ENCODE results near the gene FGA.

FGA gene

DNA sequence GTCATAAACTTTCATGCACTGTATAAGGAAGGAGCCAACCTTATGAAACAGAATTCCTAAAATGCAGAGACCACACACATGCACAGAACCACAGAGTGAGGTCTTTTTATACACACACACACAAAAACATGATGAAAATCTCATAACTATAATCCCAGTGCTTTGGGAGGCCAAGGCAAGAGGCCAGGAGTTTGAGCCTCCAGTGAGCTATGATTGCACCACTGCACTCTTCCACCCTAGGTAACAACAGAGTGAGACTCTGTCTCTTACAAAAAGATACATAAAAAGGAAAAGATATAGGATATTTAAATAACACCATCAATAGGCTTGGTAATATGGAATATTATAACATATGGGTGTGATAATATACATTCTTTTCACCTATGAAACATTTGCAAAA, 10.6 kb downstream of the FGA start:
- Histone ChIP-seq H3K27me3 (ENCODE audit: control insufficient read depth, insufficient read depth, low read length) (no peaks in the 10 kb centered on the region), H3K36me3 (ENCODE audit: control insufficient read depth, insufficient read depth, low read length) (no peaks in the 10 kb centered on the region), H3K27ac (ENCODE audit: low read length) (no peak overlapping the region), H3K9me3 (ENCODE audit: control insufficient read depth, insufficient read depth, low read length) (no peaks in the 10 kb centered on the region), H3K4me3 (ENCODE audit: low read length) (no peak overlapping the region), H3K4me1 (ENCODE audit: control insufficient read depth, insufficient read depth, low read length) (no peaks in the 10 kb centered on the region)
- DNase-seq (ENCODE audit: low read depth, low spot score) = no peak

DNA sequence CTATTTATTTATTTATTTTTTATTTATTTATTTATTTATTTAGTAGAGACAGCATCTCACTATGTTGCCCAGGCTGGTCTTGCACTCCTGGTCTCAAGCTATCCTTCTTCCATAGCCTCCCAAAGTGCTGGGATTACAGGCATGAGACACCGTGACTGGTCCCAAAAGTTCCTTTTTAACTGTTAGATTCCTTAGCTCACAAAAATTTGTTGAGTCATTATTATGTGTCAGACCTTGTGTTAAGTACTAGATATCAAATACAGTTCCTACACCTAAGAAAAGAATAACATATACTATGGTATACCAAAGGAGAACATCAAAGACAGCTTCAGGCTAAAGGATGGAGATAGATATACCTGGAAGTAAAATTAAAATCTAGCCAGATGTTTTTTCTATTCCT, 11.6 kb downstream of the FGA start:
- Histone ChIP-seq H3K36me3 (ENCODE audit: control insufficient read depth, insufficient read depth, low read length) (no peaks in the 10 kb centered on the region), H3K4me1 (ENCODE audit: control insufficient read depth, insufficient read depth, low read length) (no peaks in the 10 kb centered on the region), H3K27me3 (ENCODE audit: control insufficient read depth, insufficient read depth, low read length) (no peaks in the 10 kb centered on the region), H3K4me3 (ENCODE audit: low read length) (no peak overlapping the region), H3K9me3 (ENCODE audit: control insufficient read depth, insufficient read depth, low read length) (no peaks in the 10 kb centered on the region), H3K27ac (ENCODE audit: low read length) (no peak overlapping the region)
- no CpG with 5 or more reads among the region's 1 CpG for WGBS (ENCODE audit: insufficient coverage, insufficient read length)
- no peak for DNase-seq (ENCODE audit: low read depth, low spot score)

DNA sequence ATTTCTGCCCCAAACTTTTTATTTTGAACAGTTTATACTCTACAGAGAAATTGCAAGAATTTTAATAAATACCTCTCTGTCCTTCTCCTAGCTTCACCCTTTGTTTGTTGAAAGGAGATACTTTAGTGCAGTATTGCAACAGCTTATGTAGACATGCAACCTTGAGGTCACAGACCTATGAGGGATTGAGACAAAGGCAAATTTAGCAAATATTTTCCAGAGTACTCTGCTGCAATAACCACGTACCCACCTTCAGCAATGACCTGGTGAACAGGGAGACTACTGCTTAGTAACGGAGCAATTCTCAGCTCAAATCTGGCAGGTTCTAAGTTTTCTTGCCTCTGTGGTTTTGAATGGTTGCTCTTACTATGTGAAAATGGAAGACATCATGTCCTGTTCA, 13.2 kb downstream of the FGA start:
- Histone ChIP-seq H3K27me3 (ENCODE audit: control insufficient read depth, insufficient read depth, low read length) (no peaks in the 10 kb centered on the region), H3K36me3 (ENCODE audit: control insufficient read depth, insufficient read depth, low read length) (no peaks in the 10 kb centered on the region), H3K9me3 (ENCODE audit: control insufficient read depth, insufficient read depth, low read length) (no peaks in the 10 kb centered on the region), H3K27ac (ENCODE audit: low read length) (no peak overlapping the region), H3K4me1 (ENCODE audit: control insufficient read depth, insufficient read depth, low read length) (no peaks in the 10 kb centered on the region), H3K4me3 (ENCODE audit: low read length) (no peak overlapping the region)
- no peak for DNase-seq (ENCODE audit: low read depth, low spot score)
- WGBS (ENCODE audit: insufficient coverage, insufficient read length) = no CpG with 5 or more reads among the region's 2 CpGs

DNA sequence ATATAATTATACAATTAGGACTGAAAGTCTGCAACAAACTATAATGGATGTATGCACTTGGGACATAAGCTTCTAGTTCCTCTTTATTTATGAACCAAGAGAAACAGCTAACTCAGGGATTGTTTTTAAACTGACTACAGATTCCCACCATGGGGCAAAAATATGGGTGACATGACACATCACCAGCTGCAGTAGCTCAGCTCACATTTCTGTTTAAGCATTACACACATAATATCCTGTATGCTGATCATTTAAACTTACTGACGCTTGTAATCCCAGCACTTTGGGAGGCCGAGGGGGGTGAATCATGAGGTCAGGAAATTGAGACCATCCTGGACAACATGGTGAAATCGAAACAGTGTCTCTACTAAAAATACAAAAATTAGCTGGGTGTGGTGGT, 16.2 kb downstream of the FGA start:
- Histone ChIP-seq H3K4me1 (ENCODE audit: control insufficient read depth, insufficient read depth, low read length) (no peaks in the 10 kb centered on the region), H3K9me3 (ENCODE audit: control insufficient read depth, insufficient read depth, low read length) (no peaks in the 10 kb centered on the region), H3K4me3 (ENCODE audit: low read length) (no peak overlapping the region), H3K36me3 (ENCODE audit: control insufficient read depth, insufficient read depth, low read length) (no peaks in the 10 kb centered on the region), H3K27me3 (ENCODE audit: control insufficient read depth, insufficient read depth, low read length) (no peaks in the 10 kb centered on the region), H3K27ac (ENCODE audit: low read length) (no peak overlapping the region)
- WGBS (ENCODE audit: insufficient coverage, insufficient read length) = no CpG with 5 or more reads among the region's 3 CpGs
- no peak for DNase-seq (ENCODE audit: low read depth, low spot score)

DNA sequence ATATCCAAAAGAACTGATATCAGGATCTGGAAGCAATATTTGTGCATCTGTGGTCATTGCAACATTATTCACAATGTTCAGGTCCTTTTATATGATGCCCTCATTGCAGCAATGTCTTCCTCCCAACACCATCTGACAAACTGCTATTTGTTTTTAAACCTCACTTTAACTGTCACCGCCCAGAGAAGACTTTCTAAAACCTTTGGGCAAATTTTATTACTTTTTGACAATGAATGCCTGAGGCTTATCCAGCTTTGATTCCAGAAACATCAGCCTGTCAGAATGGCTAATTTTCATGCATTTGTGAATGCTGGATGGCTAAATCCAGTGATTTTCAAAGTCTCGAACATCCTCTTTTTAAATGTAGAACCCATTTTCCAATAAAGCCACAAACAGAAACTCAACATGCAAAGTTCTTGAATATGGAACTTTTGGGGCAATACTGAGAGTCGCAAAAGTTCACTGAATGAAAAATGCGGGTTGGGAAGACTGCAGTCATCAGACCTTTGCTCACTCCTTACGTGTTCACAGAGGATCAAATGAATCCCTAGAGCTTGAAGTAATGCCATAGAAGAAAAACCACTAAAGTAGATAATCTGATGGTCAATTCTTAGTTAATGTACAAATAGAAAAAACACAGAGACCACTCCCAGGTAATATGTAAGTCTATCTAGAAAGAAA, 17.2 kb downstream of the FGA start:
- no peak overlapping the region for H3K27ac ChIP-seq (ENCODE audit: low read length)
- H3K36me3 ChIP-seq (ENCODE audit: control insufficient read depth, insufficient read depth, low read length) = no peaks in the 10 kb centered on the region
- no peaks in the 10 kb centered on the region for H3K9me3 ChIP-seq (ENCODE audit: control insufficient read depth, insufficient read depth, low read length)
- H3K4me3 ChIP-seq (ENCODE audit: low read length) = no peak overlapping the region
- H3K27me3 ChIP-seq (ENCODE audit: control insufficient read depth, insufficient read depth, low read length) = no peaks in the 10 kb centered on the region
- H3K4me1 ChIP-seq (ENCODE audit: control insufficient read depth, insufficient read depth, low read length) = no peaks in the 10 kb centered on the region
- WGBS (ENCODE audit: insufficient coverage, insufficient read length) = no CpG with 5 or more reads among the region's 5 CpGs
- no peak for DNase-seq (ENCODE audit: low read depth, low spot score)

DNA sequence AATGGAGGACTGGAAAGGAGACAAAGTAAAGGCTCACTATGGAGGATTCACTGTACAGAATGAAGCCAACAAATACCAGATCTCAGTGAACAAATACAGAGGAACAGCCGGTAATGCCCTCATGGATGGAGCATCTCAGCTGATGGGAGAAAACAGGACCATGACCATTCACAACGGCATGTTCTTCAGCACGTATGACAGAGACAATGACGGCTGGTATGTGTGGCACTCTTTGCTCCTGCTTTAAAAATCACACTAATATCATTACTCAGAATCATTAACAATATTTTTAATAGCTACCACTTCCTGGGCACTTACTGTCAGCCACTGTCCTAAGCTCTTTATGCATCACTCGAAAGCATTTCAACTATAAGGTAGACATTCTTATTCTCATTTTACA, 21.0 kb downstream of the FGA start:
- no CpG with 5 or more reads among the region's 5 CpGs for WGBS (ENCODE audit: insufficient coverage, insufficient read length)
- Histone ChIP-seq H3K4me3 (ENCODE audit: low read length) (no peak overlapping the region), H3K4me1 (ENCODE audit: control insufficient read depth, insufficient read depth, low read length) (no peaks in the 10 kb centered on the region), H3K27me3 (ENCODE audit: control insufficient read depth, insufficient read depth, low read length) (no peaks in the 10 kb centered on the region), H3K9me3 (ENCODE audit: control insufficient read depth, insufficient read depth, low read length) (no peaks in the 10 kb centered on the region), H3K27ac (ENCODE audit: low read length) (no peak overlapping the region), H3K36me3 (ENCODE audit: control insufficient read depth, insufficient read depth, low read length) (no peaks in the 10 kb centered on the region)
- DNase-seq (ENCODE audit: low read depth, low spot score) = no peak

DNA sequence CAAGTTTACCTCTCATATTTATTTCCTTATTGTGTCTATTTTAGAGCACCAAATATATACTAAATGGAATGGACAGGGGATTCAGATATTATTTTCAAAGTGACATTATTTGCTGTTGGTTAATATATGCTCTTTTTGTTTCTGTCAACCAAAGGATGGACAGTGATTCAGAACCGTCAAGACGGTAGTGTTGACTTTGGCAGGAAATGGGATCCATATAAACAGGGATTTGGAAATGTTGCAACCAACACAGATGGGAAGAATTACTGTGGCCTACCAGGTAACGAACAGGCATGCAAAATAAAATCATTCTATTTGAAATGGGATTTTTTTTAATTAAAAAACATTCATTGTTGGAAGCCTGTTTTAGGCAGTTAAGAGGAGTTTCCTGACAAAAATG, 21.5 kb downstream of the FGA start:
- DNase-seq (ENCODE audit: low read depth, low spot score) = no peak
- no peaks in the 10 kb centered on the region for H3K4me1 ChIP-seq (ENCODE audit: control insufficient read depth, insufficient read depth, low read length)
- no peaks in the 10 kb centered on the region for H3K36me3 ChIP-seq (ENCODE audit: control insufficient read depth, insufficient read depth, low read length)
- no CpG with 5 or more reads among the region's 3 CpGs for WGBS (ENCODE audit: insufficient coverage, insufficient read length)
- no peak overlapping the region for H3K4me3 ChIP-seq (ENCODE audit: low read length)
- H3K9me3 ChIP-seq (ENCODE audit: control insufficient read depth, insufficient read depth, low read length) = no peaks in the 10 kb centered on the region
- no peaks in the 10 kb centered on the region for H3K27me3 ChIP-seq (ENCODE audit: control insufficient read depth, insufficient read depth, low read length)
- H3K27ac ChIP-seq (ENCODE audit: low read length) = no peak overlapping the region

DNA sequence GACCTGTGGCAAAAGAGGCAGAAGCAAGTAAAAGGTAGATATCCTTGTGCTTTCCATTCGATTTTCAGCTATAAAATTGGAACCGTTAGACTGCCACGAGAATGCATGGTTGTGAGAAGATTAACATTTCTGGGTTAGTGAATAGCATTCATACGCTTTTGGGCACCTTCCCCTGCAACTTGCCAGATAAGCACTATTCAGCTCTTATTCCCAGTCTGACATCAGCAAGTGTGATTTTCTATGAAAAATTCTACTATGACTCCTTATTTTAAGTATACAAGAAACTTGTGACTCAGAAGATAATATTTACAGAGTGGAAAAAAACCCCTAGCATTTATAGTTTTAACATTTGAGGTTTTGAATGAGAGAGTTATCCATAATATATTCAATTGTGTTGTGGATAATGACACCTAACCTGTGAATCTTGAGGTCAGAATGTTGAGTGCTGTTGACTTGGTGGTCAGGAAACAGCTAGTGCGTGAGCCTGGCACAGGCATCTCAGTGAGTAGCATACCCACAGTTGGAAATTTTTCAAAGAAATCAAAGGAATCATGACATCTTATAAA, 23.8 kb downstream of the FGA start:
- no peak overlapping the region for H3K4me3 ChIP-seq (ENCODE audit: low read length)
- no peak overlapping the region for H3K27ac ChIP-seq (ENCODE audit: low read length)
- H3K27me3 ChIP-seq (ENCODE audit: control insufficient read depth, insufficient read depth, low read length) = no peaks in the 10 kb centered on the region
- no peak for DNase-seq (ENCODE audit: low read depth, low spot score)
- no CpG with 5 or more reads among the region's 5 CpGs for WGBS (ENCODE audit: insufficient coverage, insufficient read length)
- no peaks in the 10 kb centered on the region for H3K4me1 ChIP-seq (ENCODE audit: control insufficient read depth, insufficient read depth, low read length)
- no peaks in the 10 kb centered on the region for H3K36me3 ChIP-seq (ENCODE audit: control insufficient read depth, insufficient read depth, low read length)
- no peaks in the 10 kb centered on the region for H3K9me3 ChIP-seq (ENCODE audit: control insufficient read depth, insufficient read depth, low read length)

DNA sequence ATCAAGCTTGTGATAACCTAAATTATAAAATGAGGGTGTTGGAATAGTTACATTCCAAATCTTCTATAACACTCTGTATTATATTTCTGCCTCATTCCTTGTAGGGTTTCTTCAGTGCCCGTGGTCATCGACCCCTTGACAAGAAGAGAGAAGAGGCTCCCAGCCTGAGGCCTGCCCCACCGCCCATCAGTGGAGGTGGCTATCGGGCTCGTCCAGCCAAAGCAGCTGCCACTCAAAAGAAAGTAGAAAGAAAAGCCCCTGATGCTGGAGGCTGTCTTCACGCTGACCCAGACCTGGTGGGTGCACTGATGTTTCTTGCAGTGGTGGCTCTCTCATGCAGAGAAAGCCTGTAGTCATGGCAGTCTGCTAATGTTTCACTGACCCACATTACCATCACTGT, 24.8 kb downstream of the FGA start:
- WGBS (ENCODE audit: insufficient coverage, insufficient read length) = no CpG with 5 or more reads among the region's 6 CpGs
- H3K9me3 ChIP-seq (ENCODE audit: control insufficient read depth, insufficient read depth, low read length) = no peaks in the 10 kb centered on the region
- H3K36me3 ChIP-seq (ENCODE audit: control insufficient read depth, insufficient read depth, low read length) = no peaks in the 10 kb centered on the region

DNA sequence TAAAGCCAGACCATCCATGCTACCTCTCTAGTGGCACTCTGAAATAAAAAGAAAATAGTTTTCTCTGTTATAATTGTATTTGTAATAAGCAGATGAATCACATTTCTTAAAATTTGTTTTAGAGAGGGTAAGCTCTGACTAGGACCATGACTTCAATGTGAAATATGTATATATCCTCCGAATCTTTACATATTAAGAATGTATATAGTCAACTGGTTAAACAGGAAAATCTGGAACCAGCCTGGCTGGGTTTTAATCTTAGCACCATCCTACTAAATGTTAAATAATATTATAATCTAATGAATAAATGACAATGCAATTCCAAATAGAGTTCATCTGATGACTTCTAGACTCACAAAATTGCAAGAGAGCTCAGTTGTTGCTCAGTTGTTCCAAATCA, 26.2 kb downstream of the FGA start:
- Histone ChIP-seq H3K27me3 (ENCODE audit: control insufficient read depth, insufficient read depth, low read length) (no peaks in the 10 kb centered on the region), H3K27ac (ENCODE audit: low read length) (no peak overlapping the region), H3K36me3 (ENCODE audit: control insufficient read depth, insufficient read depth, low read length) (no peaks in the 10 kb centered on the region), H3K4me1 (ENCODE audit: control insufficient read depth, insufficient read depth, low read length) (no peaks in the 10 kb centered on the region), H3K4me3 (ENCODE audit: low read length) (no peak overlapping the region), H3K9me3 (ENCODE audit: control insufficient read depth, insufficient read depth, low read length) (no peaks in the 10 kb centered on the region)
- no peak for DNase-seq (ENCODE audit: low read depth, low spot score)
- no CpG with 5 or more reads among the region's 1 CpG for WGBS (ENCODE audit: insufficient coverage, insufficient read length)

More for the DNA sequence above, 24.8 kb downstream of the FGA start:
- H3K27me3 ChIP-seq (ENCODE audit: control insufficient read depth, insufficient read depth, low read length) = no peaks in the 10 kb centered on the region
- no peak overlapping the region for H3K27ac ChIP-seq (ENCODE audit: low read length)
- no peak for DNase-seq (ENCODE audit: low read depth, low spot score)
- H3K4me3 ChIP-seq (ENCODE audit: low read length) = no peak overlapping the region
- H3K4me1 ChIP-seq (ENCODE audit: control insufficient read depth, insufficient read depth, low read length) = no peaks in the 10 kb centered on the region

DNA sequence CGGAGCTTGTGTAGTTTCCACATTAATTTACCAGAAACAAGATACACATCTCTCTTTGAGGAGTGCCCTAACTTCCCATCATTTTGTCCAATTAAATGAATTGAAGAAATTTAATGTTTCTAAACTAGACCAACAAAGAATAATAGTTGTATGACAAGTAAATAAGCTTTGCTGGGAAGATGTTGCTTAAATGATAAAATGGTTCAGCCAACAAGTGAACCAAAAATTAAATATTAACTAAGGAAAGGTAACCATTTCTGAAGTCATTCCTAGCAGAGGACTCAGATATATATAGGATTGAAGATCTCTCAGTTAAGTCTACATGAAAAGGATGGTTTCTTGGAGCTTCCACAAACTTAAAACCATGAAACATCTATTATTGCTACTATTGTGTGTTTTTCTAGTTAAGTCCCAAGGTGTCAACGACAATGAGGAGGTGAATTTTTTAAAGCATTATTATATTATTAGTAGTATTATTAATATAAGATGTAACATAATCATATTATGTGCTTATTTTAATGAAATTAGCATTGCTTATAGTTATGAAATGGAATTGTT, 27.8 kb downstream of the FGA start, which contains the start of gene FGB:
Gene FGB (plus strand): TSS at position 315 of the 558 bp plus-strand sequence. CDS start 8 bp downstream, at position 323.
- Histone ChIP-seq H3K9me3 (ENCODE audit: control insufficient read depth, insufficient read depth, low read length) (no peaks in the 10 kb centered on the region), H3K4me1 (ENCODE audit: control insufficient read depth, insufficient read depth, low read length) (no peaks in the 10 kb centered on the region), H3K36me3 (ENCODE audit: control insufficient read depth, insufficient read depth, low read length) (no peaks in the 10 kb centered on the region), H3K27ac (ENCODE audit: low read length) (no peak within 1 kb of the TSS), H3K4me3 (ENCODE audit: low read length) (no peak within 1 kb of the TSS), H3K27me3 (ENCODE audit: control insufficient read depth, insufficient read depth, low read length) (no peaks in the 10 kb centered on the region)
- no peak for DNase-seq (ENCODE audit: low read depth, low spot score)
- WGBS (ENCODE audit: insufficient coverage, insufficient read length) = no CpG with 5 or more reads among the region's 2 CpGs

All from iPS DF 6.9 (cell line).